Hepatocyte (in vitro differentiated cells): ENCODE measurements around the gene CCSER2. TPM values are rescaled to one million over a fixed set of nuclear protein-coding genes. Genes with fewer than 3 reads are reported as not detected.
A peak's percentile ranks its signal among the peaks of the same experiment; 100 is the strongest.

Source experiments
- DNase-seq: peaks from one replicate; pipeline ENCODE4 v3.0.0-alpha.2; 2016; ENCODE audit warnings: low spot score
- H2AFZ ChIP-seq: fragments of 200-600 bp; sonication (generic); 2 replicates; pipeline ENCODE4 v1.6.0; 2016; ENCODE audit warnings: antibody characterized with exemption, mild to moderate bottlenecking
- H3K27ac ChIP-seq: fragments of 200-600 bp; sonication (generic); 2 replicates; pipeline ENCODE4 v1.5.1; 2016; ENCODE audit warnings: mild to moderate bottlenecking
- H3K27me3 ChIP-seq: fragments of 200-600 bp; sonication (generic); 2 replicates; pipeline ENCODE4 v1.6.1; 2016
- H3K36me3 ChIP-seq: fragments of 200-600 bp; sonication (generic); replicated peaks from 2 replicates; pipeline ENCODE4 v1.5.1; 2016; ENCODE audit warnings: low read depth; ENCODE audit not compliant: insufficient read depth
- H3K4me1 ChIP-seq: fragments of 200-600 bp; sonication (generic); 2 replicates; pipeline ENCODE4 v1.5.1; 2016; ENCODE audit warnings: mild to moderate bottlenecking, moderate library complexity; ENCODE audit not compliant: insufficient read depth
- H3K4me2 ChIP-seq: fragments of 200-600 bp; sonication (generic); 2 replicates; pipeline ENCODE4 v1.6.0; 2016
- H3K4me3 ChIP-seq: fragments of 200-600 bp; sonication (generic); 2 replicates; pipeline ENCODE4 v1.5.1; 2016; ENCODE audit warnings: mild to moderate bottlenecking
- H3K79me2 ChIP-seq: fragments of 200-600 bp; sonication (generic); 2 replicates; pipeline ENCODE4 v1.6.0; 2017; ENCODE audit warnings: mild to moderate bottlenecking
- H3K9me2 ChIP-seq: fragments of 200-600 bp; sonication (generic); replicated peaks from 2 replicates; pipeline ENCODE4 v1.6.0; 2017; ENCODE audit warnings: mild to moderate bottlenecking; ENCODE audit not compliant: insufficient read depth
- H3K9me3 ChIP-seq: fragments of 200-600 bp; sonication (generic); 2 replicates; pipeline ENCODE4 v1.5.1; 2016; ENCODE audit warnings: low read depth, mild to moderate bottlenecking
- H4K20me1 ChIP-seq: fragments of 200-600 bp; sonication (generic); 2 replicates; pipeline ENCODE4 v1.6.0; 2016; ENCODE audit warnings: mild to moderate bottlenecking; ENCODE audit not compliant: insufficient read depth, poor library complexity, severe bottlenecking
- EZH2 ChIP-seq: fragments of 200-600 bp; sonication (generic); IDR thresholded peaks from 2 replicates; pipeline ENCODE4 v1.6.1; 2016; ENCODE audit warnings: antibody characterized with exemption, mild to moderate bottlenecking, borderline replicate concordance
- EZH2phosphoT487 ChIP-seq: fragments of 200-600 bp; sonication (generic); IDR thresholded peaks from one replicate; pipeline ENCODE4 v1.6.1; 2018; ENCODE audit warnings: antibody characterized with exemption, mild to moderate bottlenecking, low read depth, moderate library complexity; ENCODE audit not compliant: unreplicated experiment, severe bottlenecking
- WGBS: methylation state at CpG from one replicate; pipeline ENCODE4 v1.1.6; 2016; ENCODE audit warnings: low lambda C conversion rate; ENCODE audit errors: missing lambda C conversion rate; 5-methylcytosine and 5-hydroxymethylcytosine counted together
- polyA plus RNA-seq: library from polyadenylated mRNA; unstranded; fragments of >200 nt; fragmentation: Nextera tagmentation; extraction: Ambion mirVana; gene quantifications from 2 replicates; pipeline ENCODE4 v1.2.1, GENCODE V29; 2016
- total RNA-seq: library from RNA; depleted of rRNA; stranded (reverse); fragments of >200 nt; gene quantifications from 2 replicates; pipeline ENCODE4 v1.2.3, GENCODE V29; 2014
- TF ChIP-seq, protein P1 (sequence below): fragments of 200-600 bp; sonication (generic); IDR thresholded peaks from 2 replicates; pipeline ENCODE4 v1.5.1; 2016; ENCODE audit warnings: antibody characterized with exemption, mild to moderate bottlenecking; ENCODE audit not compliant: poor library complexity

CCSER2 gene
- total and polyA plus RNA-seq, 2 experiments from 2014 or later: 36.5 to 39.7 TPM

DNA sequence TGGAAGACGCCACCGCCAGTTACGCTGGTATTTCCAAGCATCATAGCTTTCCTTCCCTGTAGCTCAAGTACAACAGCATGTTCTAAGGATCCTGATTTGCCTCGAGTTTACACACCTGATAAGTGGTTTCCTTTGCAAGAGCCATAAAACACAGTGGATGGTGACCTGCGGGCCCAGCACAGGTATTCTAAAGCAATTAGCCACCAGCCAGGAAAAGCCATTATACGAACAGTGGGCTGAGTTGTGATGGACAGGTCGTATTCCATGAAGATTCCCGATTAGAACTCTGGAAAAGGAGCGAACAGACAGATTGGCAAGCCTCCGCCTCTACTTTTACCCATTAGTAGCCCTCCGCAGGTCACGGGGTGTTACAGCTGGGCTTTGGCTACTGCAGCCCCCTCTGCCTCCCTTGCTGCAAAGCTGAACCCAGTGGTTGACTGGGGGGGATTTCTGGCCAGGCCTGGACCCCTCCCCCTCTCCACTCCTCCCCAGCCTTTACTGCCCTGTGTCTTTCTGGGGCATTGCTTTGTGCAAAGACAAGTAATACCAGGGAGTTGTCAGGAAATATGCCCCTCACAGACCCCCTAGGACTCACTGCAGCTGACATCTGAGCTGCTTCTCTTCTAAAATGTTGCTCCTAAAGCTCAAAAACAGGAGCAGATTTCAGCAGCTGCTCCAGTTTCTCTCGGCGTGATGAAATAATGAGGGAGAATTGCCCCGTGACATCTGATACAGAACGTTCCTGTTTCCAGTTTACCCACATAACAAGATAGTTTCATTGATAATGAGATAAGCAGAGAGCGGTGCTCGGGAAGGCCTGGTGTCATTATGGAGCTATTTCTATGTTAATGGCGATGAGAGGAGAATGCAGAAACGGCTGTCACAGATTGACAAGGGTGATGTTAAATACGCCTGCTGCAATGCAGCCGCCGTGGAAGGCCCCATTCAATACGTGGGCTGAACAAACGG is 214.4 kb downstream of the CCSER2 start:
- peak overlapping the region; percentile 20 for H3K4me2 ChIP-seq
- TF ChIP-seq, protein P1, sequence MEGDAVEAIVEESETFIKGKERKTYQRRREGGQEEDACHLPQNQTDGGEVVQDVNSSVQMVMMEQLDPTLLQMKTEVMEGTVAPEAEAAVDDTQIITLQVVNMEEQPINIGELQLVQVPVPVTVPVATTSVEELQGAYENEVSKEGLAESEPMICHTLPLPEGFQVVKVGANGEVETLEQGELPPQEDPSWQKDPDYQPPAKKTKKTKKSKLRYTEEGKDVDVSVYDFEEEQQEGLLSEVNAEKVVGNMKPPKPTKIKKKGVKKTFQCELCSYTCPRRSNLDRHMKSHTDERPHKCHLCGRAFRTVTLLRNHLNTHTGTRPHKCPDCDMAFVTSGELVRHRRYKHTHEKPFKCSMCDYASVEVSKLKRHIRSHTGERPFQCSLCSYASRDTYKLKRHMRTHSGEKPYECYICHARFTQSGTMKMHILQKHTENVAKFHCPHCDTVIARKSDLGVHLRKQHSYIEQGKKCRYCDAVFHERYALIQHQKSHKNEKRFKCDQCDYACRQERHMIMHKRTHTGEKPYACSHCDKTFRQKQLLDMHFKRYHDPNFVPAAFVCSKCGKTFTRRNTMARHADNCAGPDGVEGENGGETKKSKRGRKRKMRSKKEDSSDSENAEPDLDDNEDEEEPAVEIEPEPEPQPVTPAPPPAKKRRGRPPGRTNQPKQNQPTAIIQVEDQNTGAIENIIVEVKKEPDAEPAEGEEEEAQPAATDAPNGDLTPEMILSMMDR: no peak
- TF ChIP-seq EZH2phosphoT487 (no peak), EZH2 (no peak)
- peak overlapping the region; percentile 35 for H2AFZ ChIP-seq
- H3K36me3 ChIP-seq: no peaks in the 10 kb centered on the region
- H3K4me1 ChIP-seq: no peaks in the 10 kb centered on the region
- no peaks in the 10 kb centered on the region for H3K9me2 ChIP-seq
- H4K20me1 ChIP-seq: no peaks in the 10 kb centered on the region
- H3K4me3 ChIP-seq: no peak overlapping the region
- no peak overlapping the region for H3K27ac ChIP-seq
- H3K27me3 ChIP-seq: peaks cover 19% of the 10 kb centered on the region
- DNase-seq: no peak
- no peaks in the 10 kb centered on the region for H3K9me3 ChIP-seq
- H3K79me2 ChIP-seq: no peaks in the 10 kb centered on the region
- 48% methylated on average over 25 of the region's 25 CpGs for WGBS

DNA sequence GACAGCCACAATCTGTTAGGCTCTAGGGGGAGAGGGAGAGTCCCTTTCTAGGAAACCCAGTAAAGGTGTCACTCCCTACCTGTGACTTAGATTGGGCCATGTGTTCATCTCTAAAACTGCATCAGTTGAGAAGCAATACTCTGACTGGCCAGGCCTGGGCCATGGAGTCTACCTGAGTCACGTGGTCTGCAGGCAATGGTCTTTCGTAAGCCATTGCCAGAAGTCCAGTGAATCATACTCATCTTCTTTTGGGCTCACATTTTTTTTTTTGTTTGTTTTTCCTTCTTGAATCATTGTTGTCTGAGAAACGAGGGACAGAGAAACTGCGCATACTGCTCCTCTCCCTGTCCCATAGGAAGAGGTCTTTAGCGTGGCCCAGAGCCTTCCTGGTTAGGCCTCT is 215.6 kb downstream of the CCSER2 start:
- no peak overlapping the region for H3K4me2 ChIP-seq
- 83% methylated on average over 5 of the region's 5 CpGs for WGBS

DNA sequence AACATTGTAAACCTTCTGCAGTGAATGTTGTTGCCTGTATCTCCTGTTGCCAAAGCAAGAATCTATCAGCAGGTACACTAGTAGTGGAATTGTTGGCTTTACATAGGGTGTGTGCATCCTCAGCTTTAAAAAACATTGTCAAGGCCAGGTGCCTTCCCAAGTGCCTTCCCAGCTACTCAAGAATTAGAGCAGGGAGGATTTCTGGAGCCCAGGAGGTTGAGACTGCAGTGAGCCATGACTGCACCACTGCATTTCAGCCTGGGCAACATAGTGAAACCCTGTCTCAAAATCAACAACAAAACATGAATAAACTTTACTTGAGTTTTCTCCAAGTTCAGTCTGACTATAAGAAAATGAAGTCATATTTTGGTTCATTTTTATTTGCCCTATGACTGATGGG is 217.3 kb downstream of the CCSER2 start:
- H3K79me2 ChIP-seq: no peaks in the 10 kb centered on the region
- no peaks in the 10 kb centered on the region for H3K36me3 ChIP-seq
- no peaks in the 10 kb centered on the region for H3K9me3 ChIP-seq
- DNase-seq: no peak
- H3K4me3 ChIP-seq: no peak overlapping the region
- no peak overlapping the region for H3K4me2 ChIP-seq
- no peaks in the 10 kb centered on the region for H4K20me1 ChIP-seq
- no peak for TF ChIP-seq EZH2
- no peak for TF ChIP-seq EZH2phosphoT487
- TF ChIP-seq, protein P1: no peak
- no peak overlapping the region for H2AFZ ChIP-seq
- no peaks in the 10 kb centered on the region for H3K4me1 ChIP-seq
- no peaks in the 10 kb centered on the region for H3K9me2 ChIP-seq
- no peak overlapping the region for H3K27ac ChIP-seq
- H3K27me3 ChIP-seq: peaks cover 36% of the 10 kb centered on the region

More for the DNA sequence above, 215.6 kb downstream of the CCSER2 start:
- Histone ChIP-seq H3K4me3 (no peak overlapping the region), H2AFZ (no peak overlapping the region), H3K79me2 (no peaks in the 10 kb centered on the region), H3K36me3 (no peaks in the 10 kb centered on the region), H3K9me3 (no peaks in the 10 kb centered on the region), H3K27ac (no peak overlapping the region), H3K9me2 (no peaks in the 10 kb centered on the region), H3K27me3 (peaks cover 24% of the 10 kb centered on the region), H3K4me1 (no peaks in the 10 kb centered on the region), H4K20me1 (no peaks in the 10 kb centered on the region)
- no peak for TF ChIP-seq EZH2
- no peak for TF ChIP-seq EZH2phosphoT487
- TF ChIP-seq, protein P1: no peak
- DNase-seq: no peak
